Vagina (tissue), 2 donors: ENCODE measurements around the gene SAG.

Source experiments
- CTCF ChIP-seq, 3 experiments: fragments of 450-650 bp in 2 of 3; fragments of 200-600 bp in 1 of 3; sonication (generic) in 1 of 3; IDR thresholded peaks; one replicate each; pipeline ENCODE4 v1.5.1; 2017 to 2019; ENCODE audit warnings: antibody characterized with exemption in 3 of 3, mild to moderate bottlenecking in 2 of 3, moderate library complexity in 2 of 3
- POLR2A ChIP-seq, 2 donors: fragments of 450-650 bp; IDR thresholded peaks; one replicate each; pipeline ENCODE4 v1.6.1; 2017; ENCODE audit warnings: antibody characterized with exemption in 2 of 2, mild to moderate bottlenecking in 2 of 2, moderate library complexity in 2 of 2

GRCh38 chr2:233289648-233290047, 18.0 kb upstream of the SAG start:
- TF ChIP-seq POLR2A (IDR thresholded peaks at IDR 0.05) (no peak), CTCF (IDR thresholded peaks at IDR 0.05) (no peak)
